Left colon (tissue), 2 donors: ENCODE measurements around the gene LRMDA. TPM values are rescaled to one million over a fixed set of nuclear protein-coding genes. Genes with fewer than 3 reads are reported as not detected.

Source experiments
- ATAC-seq: fragments of 200-7000 bp; cut with Tn5 transposase; one replicate; pipeline ENCODE4 v1.9.1; 2020; ENCODE audit warnings: mild to moderate bottlenecking, moderate library complexity
- DNase-seq, 2 donors: peaks; one replicate each; pipeline ENCODE4 v3.0.0-alpha.2; 2020
- intact Hi-C, 2 donors: fragments of 100-400 bp; cut with DNase I in 1 of 2; cut with micrococcal nuclease in 1 of 2; formaldehyde crosslinking; loops; one replicate each; pipeline versions ENCODE4 v1.11.2 to v1.14.0; 2022; cut with DNase I, micrococcal nuclease
- total RNA-seq, 2 donors: library from RNA; stranded (reverse); fragmentation: NEBNext Ultra II Directional; extraction: Animal tissue kit (Norgen Biotek cat#: 25700); gene quantifications; one replicate each; pipeline ENCODE4 v1.2.1, GENCODE V29; 2021
- donor health status: DM: no; HTN: no; CAD: no.
- donor health status: DM: yes; HTN: yes; CAD: no.

LRMDA gene
- total RNA-seq, 2 donors from 2014 or later = 8.1 to 10.6 TPM

DNA sequence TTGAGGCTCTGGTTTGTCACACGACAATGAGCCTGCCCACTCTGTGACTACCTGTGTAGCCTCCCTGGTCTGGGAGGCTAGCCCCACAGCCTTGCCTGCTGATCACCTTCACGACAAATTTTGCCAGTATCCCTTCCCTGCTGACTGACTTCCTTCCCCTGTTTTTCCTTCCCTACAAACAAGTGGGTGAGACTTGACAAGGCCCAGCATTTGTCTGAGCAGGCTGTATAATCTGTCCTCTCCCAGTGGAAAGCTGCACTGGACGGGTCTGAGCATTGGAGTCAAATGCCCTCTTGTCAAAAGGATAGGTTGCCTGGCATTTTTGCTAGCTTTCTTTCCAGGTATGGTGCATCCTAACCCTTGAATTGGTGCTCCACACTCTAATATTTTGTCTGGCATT is 1117.7 kb downstream of the LRMDA start:
- intact Hi-C loops = no loop called here
- DNase-seq (no peak), ATAC-seq (no peak)

DNA sequence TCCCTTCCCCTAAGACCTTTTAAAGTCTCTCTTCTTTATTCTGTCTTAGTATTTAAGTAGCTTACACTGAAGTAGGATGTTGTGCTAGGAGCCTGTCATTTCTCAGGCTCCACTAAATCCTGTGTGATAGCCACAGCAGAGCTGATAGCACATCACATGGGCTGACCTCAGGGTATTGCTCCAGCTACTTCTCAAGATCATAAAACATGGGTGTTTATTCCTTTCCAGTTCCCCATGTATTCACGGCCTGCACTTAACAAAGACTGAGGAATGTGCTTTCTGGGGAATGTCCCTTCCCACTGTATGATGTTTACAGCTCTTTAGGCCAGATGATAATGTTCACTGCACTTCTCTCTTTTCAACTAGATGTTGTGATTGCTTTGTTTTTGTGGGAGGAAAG is 1119.4 kb downstream of the LRMDA start:
- ATAC-seq (peak; percentile 26), DNase-seq (no peak)
- intact Hi-C loops = no loop called here

DNA sequence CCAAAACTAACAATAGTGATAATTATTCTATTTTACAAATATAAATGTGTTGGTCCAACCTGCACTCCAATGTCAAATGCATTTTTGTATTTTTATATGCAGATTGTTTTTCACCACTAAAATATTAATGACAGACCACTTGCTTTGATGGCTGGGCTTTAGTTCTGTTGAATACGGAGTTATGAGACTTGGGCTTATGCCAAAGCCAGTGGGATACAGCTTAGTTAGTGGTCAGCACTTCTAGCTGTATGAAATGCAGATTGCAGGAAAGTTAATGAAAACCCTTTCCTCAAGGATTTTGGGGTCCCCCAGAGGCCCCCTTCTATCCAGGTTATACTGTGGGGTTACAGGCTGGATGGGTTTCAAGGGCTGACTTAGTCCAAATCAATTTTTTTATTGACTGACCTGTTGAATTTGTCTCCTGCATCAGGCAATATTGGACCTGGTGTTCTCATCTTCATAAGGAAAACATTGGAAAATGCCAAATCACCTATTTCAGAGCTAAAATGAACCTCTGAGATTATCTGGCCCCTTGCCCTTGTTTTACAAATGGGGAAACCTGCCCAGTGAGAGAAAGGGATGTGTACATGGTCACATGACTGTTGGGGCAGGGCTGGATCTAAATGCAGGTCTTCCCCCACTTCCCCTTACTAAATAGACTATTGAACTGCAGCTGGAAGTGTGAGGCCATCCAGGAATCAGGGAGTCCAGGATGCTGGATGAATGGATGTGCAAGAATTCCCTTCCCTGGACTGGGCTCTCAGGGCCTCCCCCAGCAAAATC is 1120.9 kb downstream of the LRMDA start:
- intact Hi-C loops = no loop called here
- no peak for DNase-seq
- ATAC-seq = no peak

DNA sequence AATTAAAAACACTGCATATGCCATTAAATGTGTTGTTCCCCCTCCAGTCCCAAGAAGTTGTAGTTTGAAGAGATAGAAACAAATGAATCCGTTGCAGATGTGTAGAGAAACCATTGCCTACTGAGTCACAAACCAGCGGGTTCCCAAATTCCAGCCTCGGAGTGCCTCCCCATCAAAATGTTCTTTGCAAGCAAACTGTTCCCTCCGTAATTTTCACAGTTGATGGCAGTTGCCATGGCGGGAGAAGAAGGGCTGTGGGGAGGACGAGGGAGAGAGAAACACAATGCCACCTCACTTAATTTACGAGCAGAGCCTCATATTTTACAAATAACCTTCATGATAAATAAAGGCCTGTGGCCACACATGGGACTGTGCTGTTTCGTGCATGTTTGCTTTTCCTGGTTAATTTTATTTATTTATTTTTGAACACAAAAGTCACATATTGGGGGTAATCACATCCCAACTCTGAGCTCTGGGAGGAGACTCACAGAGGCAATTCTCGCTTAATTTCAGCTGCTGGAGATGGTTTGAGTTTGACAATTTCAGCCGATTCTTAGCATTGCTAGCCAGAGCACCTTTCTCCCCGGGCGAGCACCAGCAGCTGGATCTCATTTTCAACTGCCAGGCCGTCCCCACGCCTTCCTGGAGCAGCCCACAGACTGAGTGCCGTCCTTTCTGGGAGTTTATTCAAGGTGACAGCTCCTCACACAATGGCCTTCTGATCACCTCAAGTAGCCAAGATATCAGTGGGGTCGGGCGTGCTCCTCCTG is 1122.0 kb downstream of the LRMDA start:
- intact Hi-C loops = no loop called here

DNA sequence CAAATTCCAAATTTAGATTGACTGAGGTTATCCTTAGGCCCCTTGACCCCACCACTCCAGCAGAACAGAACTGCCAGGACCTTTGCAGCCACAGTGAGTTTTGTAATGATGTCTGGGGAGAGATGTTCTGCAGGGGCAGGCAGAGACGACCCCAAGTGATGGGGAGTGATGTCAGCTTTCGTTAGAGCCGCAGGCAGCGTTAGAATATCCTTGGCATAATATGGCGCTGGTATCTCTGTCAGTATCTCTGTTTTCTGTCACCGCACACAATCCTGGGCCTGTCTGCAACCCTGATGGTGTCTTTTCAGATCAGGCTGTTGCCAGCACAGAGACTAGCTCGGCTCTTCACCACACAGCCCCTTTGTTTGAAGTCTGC is 1122.6 kb downstream of the LRMDA start:
- intact Hi-C loops = no loop called here
- DNase-seq (no peak), ATAC-seq (no peak)

More for the DNA sequence above, 1122.0 kb downstream of the LRMDA start:
- ATAC-seq = no peak
- DNase-seq = no peak

DNA sequence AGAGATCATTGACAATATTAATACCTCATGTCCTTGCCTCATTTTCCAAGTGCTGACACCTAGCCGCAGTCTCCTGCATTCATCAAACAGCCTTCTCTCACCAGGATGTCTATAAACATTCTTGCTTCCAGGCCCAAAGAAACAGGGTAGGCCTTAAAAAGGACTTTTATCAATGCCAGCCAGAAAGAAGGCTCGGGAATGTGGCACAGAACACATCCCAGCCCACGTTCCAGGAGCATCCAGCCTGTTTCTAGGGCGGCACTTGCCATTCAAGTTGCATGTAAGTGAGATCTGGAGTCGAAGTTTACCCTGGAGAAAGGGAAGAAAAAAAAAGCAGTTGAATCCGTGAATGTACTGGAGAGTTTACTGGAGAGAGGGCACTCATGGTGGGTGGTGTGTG is 1123.1 kb downstream of the LRMDA start:
- DNase-seq (no peak), ATAC-seq (no peak)
- intact Hi-C loops = no loop called here

DNA sequence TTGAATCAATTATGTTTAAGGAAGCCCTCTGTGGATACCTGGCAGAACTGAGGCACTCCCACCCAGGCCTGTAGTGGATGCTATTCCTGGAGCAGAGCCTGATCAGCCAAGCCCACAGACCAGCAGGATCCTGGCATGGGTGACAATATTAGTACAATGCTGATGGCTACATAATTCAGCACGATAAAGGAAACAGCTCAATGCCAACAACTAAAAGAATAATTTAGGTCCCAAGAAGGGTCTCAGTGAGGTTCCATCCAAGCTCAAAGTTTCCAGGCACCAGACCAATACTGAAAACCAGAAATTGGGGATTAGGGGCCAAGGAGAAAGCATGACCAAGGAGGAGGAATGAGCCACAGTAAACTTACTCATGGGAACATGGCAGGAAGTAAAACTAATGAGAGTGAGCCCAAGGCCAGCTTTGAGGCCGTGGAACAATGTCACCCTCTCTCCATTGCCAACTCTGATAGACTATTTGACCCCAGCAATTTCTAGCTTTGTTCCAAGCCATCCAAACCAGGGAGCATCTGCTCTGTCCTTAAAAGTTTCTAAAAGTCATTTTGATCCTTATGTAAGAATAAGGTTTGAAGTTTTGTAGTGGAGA is 1123.7 kb downstream of the LRMDA start:
- DNase-seq = no peak
- intact Hi-C loops = no loop called here
- no peak for ATAC-seq

DNA sequence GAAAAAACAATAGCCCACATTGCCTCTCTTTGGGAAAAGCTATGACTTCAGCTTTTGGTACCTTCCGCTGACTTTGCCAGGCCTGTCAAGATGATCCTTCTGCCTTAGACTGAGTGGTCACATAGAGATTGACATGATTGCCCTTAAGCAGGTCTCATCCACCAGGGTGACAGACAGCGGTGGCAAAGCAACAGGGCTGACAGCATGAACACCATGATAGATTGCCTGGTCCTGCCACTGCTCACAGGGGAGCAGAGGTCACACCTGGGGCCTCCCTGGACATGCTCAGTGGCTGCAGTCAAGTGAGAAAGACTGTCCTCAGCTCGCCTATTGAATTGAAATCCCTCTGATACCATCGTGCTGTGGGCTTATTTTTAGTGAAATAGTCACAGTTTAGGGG is 1125.9 kb downstream of the LRMDA start:
- ATAC-seq (no peak), DNase-seq (no peak)
- intact Hi-C loops = no loop called here

DNA sequence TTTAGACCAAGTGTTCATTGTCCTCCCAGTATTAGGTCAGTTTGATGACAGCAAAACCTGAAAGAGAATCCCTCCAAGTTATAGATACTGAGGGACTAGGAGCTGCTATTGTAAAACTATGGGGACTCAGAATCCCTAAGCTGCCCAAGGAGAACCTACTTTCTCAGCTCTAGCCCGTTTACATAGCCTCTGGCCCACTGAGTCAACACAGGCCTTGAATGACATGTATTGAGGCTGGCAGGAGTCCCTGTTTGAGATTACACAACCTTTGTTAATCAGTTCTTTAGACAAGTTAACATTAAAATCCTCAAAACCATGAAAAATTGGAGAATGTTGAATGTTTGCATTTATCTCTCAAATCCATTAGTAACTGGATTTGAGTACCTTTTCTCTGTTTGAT is 1127.2 kb downstream of the LRMDA start:
- DNase-seq (no peak), ATAC-seq (no peak)
- intact Hi-C loops = no loop called here

DNA sequence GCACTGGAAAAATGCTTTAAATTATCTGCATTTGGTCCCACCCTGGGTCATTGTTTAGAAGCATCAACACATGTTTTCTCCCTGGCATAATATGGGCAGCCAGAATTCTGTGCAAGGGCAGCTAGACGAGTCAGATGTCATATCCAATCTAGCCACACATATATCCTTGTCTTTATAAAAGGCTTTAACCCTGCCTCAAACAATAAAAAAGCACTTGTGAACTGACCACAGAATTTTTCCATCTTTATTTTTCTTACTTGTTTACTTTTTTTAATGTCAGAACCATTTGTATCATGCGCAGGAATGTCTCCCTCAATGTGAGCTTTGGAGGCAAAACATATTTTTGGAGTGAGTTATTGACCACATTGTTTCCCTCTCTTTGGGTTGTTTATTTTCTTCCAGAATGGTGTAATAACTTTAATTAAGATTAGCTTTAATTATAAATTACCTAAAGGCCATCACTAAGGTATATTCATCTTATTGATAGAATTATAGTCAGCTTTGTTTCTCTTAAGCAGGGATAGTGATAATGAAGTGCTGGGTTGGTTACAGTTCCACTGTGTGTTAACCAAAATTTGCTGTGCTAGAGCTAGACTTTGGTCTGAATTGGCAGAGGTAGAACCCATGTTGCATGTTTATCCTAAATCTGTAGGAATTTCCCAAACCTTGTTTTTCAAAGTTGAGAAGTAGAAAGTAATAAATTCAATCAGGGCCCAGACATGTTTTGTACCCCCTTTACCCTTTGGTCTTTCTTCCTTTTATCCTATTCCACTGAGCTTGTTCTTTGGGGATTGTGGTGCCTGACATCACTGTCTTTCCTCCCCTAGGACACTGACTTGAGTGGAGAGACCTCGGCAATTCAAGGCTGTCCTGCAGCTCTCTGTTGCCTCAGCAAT is 1127.8 kb downstream of the LRMDA start:
- intact Hi-C loops = no loop called here
- DNase-seq (no peak), ATAC-seq (no peak)

DNA sequence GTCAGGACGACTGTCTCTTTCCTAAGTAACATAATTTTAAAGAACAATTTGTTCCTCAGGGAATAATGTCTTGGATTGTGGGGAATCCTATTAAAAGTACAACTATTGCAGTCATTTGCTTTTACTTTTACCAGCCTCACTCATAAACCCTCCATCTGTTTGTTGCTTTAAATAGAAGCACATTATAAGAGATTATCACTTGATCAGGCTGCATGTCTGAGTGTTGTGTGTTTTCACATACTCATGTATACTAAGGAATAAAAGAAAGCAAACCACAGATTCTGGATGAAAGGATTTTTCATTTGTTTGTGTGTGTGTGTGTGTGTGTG is 1128.4 kb downstream of the LRMDA start:
- intact Hi-C loops = no loop called here
- DNase-seq (no peak), ATAC-seq (no peak)

DNA sequence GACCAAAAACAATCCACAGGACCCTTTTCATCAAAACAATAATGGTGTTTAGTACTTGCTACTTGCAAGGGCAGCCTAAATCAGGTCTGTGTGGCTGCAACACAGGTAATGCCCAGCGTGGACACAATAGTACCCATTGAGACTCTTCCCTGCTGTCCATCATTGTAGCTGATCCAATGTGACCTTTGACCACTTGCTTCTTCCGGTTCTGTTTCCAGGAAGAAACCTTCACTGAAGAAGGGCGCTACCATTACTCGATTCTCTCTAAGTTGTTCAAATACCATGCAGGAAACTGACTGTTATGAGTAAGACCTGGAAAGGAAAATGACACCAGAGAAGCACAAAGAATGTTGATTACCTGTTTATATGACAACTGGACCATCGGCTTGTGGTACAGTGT is 1128.9 kb downstream of the LRMDA start:
- ATAC-seq (no peak), DNase-seq (no peak)
- intact Hi-C loops = no loop called here

DNA sequence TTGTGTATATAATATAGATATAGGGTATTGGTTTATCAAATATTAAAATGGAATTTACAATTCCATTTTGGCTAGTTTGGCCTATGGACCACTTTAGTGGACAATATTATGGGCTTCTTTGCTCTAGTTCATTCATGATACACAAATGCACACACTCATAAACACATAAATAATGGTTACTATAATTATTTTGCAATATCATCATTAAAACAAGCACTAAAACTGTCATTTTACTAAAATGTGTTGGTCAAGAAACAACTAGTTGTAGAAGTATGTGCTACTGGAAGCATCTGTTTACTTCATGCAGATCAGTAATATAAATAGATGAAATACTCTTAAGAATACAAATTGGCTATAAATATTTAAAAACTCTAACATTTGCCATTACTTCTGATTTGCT is 1131.9 kb downstream of the LRMDA start:
- no peak for ATAC-seq
- intact Hi-C loops = no loop called here
- no peak for DNase-seq

DNA sequence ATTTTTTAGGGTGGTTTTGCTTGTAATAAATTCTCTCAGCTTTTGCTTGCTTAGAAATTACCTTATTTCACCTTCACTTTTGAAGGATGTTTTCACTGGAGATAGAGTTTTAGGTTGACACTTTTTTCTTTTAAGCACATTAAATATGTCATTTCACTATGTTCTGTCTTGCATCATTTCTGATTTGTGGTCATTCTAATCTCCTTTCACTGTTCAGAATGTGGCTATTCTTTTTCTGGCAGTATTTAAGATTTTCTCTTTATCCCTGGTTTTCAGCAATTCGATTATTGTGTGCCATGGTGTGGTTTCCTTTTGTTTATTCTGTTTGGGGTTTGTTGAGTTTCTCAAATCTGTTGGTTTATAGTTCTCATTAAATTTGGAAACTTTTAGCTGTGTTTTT is 1140.6 kb downstream of the LRMDA start:
- DNase-seq (no peak), ATAC-seq (no peak)
- intact Hi-C loops = no loop called here

DNA sequence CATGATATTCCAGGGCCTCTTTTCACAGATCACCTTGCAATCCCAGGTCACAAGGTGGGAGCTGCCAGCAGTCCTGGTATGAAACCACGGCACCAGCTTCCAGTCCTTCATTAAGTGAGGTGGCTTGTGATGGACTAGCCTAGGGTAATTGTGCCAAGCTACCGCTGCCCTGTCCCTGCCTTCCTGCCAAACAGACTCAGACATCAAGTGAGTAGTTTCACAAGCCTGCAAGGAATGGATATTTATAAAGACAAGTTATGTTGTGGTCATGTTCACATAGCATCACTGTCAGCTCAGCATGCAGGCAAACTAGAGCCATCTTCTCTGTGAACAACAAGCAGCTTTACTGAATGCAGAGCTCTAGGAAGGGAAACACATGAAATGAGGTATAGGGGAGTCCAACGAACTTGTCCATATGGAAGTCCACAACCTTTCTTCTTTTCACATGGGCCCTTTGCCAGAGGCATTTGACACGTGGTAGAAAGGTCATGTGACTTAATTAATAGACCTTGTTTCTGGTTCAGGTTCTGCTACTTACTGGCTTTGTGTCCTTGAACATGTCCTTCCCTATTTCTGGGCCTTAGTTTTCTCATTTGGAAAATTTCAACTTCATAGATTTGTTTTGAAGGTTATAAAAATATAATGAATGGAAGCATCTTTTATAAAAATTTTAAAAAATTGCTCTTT is 1145.0 kb downstream of the LRMDA start:
- no peak for ATAC-seq
- no peak for DNase-seq
- intact Hi-C loops = no loop called here

DNA sequence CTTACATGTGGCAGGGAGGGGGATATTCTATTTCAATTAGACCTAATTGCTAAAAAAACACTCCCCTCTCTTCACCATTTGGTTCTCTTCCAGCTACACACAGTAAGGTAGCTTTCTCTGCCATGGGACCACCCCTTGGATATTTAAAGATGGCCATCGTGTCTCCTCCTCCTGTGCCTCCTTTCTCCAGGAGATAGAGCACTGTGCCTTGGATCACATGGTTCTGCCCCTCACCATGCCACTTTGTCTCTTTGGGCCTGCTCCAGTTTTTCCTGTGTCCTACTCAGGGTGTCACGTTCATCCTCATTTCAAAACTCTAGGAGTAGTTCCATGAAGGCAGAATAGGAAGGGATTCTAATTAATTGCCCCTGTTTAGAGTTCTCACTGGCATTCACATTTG is 1146.0 kb downstream of the LRMDA start:
- DNase-seq (no peak), ATAC-seq (no peak)
- intact Hi-C loops = no loop called here

DNA sequence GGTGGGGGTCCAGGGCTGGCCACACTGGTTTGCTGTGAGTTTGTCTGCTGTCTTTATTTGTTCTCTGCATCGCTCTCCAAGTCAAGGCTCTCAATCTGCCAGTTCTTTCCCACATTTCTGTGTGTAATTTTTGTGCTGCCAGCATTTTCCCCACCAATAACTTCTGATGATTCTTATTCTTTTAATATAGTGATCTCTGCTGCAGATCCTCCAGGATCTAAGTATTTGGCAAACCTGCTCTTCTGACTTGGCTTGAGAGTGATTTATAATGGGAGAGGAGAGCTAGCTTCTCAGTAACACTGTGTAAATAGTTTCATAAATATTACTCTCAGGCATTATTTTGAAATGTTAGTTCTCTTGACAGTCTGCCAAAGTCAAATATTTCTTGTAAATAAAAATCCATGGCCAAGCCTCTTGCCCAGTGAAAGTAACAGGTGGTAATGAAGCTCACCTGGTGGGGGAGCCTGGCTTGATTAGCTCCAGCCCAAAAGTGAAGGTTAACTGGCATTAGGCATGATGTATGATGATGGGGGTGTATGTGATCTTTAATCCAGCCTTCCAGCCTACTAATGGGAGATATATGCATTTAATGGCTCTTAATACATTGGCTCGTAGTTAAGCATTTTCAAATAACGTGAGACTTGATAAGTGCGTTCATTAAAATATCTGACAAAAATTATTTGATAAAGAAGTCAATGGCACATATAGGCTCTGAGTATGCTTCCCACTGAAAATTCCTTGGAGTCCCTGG is 1150.3 kb downstream of the LRMDA start:
- intact Hi-C loops = no loop called here
- DNase-seq (no peak), ATAC-seq (no peak)

DNA sequence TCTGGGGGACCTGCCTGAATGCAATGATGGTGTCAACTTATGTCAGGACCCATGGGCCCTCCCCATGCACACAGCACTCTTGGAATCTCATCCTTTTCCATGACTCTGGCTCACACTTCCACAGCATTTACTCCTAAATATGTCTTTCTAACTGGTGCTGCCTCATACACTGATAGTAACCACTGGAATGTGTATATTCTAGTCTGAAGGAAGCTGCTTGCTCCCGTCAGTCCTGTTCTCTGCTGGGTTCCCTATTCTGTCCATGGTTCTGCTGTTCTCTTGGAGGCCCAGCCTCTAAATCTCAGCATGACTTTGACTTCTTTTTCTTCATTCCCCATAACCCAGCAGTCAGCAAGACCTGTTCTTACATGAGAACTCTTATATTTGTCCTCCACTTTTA is 1151.1 kb downstream of the LRMDA start:
- DNase-seq (no peak), ATAC-seq (no peak)
- intact Hi-C loops = no loop called here
